HL-60/S4 treated with phorbol 12-myristate 13-acetate at 8.2 ng/mL for 4 days and 3 days (cell line): ENCODE data around the gene KRT86.
"Not testable (repeated sequence)": the region's sequence is repeated elsewhere in the genome, so short reads cannot be mapped to it uniquely, and the experiment has no call there.

Source experiments
- in situ Hi-C: fragments of 300-500 bp; cut with MboI; formaldehyde crosslinking; loops from 2 replicates; pipeline ENCODE4 v1.15.0; 2022; ENCODE audit warnings: low sequenced_read_pairs

The KRT86 gene

DNA sequence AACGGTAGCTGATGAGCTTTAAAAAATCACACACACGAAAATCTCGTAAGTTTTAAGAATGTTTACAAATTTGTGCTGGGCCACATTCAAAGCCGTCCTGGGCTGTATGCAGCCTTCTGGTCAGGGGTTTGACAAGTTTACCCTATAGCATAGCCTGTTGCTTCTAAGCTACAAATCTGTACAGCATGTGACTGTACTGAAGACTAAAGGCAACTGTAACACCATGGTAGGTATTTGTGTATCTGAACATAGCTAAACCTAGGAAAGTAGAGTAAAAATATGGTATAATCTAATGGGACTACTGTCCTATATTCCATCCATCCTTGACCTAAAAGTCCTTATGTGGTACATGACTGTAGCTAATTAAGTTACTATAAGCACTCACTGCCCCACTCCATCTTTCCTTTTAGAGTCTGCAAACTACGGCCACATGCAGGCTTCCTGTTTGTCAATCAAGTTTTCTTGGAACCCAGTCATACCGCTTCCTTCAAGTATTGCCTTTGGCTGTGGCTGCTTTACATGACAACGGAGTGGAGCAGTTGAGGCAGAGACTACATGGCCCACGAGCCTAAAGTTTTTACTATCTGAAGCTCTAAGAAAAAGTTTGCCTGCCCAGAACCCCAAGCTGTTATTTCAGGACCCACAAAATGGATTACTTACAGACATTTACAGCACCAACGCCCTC is 22.9 kb upstream of the KRT86 start:
- in situ Hi-C loops, result no loop called here

DNA sequence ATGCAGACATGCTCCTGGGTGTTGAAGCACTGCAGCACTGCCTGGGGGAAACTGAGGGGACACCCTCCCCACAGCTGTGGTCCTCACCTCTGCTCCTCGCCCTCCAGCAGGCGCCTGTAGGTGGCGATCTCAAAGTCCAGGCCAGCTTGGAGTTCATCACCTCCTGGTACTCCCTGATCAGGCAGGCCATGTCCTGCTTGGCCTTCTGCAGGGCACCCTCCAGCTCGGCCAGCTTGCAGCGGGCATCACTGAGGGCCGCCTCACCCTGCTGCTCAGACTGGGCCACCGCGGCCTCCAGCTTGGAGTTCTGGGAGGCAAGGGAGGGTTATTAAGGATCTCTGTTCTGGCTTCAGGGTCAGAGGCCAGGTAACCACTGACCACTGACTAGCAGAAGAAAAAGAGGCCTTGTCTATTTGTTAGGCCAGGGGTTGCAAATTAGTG is 22.2 kb upstream of the KRT86 start:
- in situ Hi-C loops, result not testable (repeated sequence)

DNA sequence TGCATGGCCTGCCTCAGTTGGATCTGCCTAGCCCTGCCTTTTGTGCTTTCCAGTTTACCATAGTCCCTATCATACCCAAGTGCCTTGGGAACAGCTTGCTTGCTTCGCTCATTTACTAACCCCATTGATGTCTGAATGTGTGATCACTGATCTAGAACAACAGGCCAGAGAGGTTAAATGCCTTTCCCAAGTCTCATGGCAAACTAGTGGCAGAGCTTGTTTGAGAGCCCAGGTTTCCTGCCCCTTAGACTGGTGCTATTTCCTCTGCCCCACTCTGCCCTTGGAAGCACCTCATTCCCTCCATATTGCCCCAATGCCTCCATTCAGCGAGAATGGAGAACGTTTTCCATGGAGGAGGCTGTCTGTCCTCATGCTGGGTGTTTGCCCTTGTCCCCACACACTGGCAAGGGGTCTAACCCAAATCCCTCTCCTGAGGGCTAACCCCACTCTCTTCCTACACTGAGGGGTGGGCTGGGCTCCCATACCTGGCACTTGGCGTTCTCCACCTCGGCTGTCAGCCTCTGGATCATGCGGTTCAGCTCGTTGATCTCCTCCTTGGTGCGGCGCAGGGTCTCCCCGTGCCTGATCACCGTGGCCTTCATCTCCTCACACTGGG is 21.6 kb upstream of the KRT86 start:
- in situ Hi-C loops, result no loop called here

DNA sequence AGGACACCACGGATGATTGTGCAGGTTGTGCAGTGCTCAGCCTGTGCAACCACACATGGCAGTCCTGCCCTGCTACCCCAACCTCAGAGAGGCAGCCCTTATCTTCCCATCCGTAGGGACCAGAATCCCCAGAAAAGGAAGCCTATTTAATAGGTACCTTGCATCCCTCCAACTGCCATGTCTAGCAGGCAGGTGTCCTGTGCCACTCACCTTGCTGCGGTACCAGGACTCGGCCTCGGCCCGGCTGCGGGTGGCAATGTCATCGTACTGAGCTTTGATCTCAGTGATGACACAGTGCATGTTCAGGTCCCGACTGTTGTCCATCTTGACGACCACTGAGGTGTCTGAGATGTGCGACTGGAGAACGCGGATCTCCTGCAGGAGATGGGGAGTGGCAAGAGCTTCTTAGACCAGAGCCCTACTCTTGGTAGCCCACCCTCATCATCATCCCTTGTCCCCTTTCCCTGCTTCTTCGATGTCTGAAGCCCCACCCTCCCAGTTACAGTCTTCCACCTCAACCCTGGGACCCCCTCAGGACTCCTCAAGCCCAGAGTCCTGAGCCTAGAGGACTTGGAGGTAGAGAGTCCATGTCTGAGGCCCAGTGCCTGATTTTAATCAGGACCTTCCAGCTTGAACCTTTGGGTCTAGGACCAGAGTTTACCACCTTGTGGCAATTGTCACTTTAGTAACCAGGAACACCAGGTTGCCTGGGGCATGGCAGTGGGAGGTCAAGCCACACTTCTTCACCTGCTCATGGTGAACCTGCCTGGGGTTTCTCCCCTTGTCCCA is 20.9 kb upstream of the KRT86 start:
- in situ Hi-C loops, result no loop called here

- in situ Hi-C loops, result no loop called here
Measured at GRCh38 chr12:52254180-52254964, 20.1 kb upstream of the KRT86 start.

DNA sequence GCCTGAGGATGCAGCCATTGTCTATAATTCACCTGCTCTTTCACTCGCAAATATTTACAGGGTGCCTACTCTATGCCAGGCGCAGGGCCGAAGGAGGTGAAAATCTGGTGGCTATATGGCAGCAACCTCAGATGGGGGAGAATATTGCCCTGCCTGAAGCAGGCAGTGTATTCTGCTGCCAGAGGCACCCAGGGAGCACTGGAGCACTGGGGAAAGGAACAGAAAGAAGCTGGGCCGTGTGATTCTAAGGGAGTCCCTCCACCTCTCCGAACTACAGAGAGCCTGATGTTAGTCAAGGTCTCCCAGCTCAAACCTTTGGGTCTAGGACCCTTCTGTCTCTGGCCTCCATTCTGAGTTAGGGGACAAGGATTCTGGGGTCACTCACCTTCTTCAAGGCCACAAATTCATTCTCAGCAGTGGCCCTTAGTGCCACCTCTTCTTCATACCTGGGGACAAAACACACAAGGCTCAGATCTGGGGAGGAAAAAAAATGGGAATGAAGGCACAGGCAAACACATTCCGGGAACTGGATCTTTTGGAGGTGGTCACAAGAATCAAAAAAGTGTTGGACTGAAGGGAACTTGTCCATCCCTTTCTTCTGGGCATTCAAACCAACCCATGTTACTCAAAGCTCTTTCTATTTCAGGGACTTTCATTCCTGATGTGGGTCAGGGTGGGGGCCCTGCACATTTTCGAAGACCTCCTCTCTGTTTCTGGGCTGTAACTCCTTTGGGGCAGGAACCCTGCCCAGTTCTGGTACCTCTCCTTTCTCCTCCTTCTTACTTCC is 19.3 kb upstream of the KRT86 start:
- in situ Hi-C loops, result no loop called here

DNA sequence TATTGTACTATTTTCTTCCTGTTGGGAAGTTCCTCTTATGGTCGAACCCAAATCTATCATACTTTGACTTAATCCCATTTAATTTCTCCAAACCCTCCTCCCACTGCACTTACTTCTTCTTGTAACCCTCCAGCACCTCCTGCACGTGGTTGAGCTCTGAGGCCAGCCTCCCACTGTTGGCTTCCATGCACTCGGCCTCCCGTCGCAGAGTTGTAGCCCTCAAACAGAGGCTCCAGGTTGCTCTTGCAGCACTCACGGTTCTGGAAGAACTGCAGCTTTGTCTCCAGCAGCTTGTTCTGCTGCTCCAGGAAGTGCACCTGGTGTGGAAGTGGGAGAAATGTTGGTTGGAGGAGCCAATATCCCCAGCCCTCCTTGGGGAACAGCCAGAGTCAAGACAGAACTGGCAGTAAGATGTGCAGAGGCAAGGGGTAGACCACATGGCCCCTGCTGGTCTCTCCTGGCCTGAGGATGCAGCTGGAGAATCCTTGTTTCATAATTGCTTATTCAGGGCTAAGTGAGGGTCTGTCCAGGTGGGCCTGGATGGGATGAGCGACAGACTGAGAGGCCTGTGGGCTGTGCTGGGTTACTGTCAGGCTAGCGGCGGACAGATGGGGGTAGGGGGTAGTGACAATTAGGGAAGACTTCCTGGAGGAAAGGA is 18.4 kb upstream of the KRT86 start:
- in situ Hi-C loops, result no loop called here

DNA sequence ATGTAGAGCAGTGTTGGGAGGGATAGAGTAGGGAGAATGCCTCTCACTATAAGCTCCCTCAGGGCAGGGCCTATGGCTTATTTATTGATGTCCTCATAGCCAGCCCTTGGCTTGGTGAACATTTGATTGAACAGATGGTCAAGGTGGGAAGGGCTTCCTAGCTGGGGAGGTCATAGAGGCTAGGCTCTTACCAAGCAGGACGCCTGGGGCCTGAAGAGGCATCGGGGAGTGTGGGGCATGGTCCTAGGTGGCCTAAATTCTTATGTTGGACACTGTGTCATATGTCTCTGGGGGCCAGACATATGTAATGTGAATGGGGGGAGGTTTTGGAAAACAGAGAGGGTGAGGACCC is 17.9 kb upstream of the KRT86 start:
- in situ Hi-C loops, result no loop called here

- in situ Hi-C loops, result no loop called here
Measured at GRCh38 chr12:52257074-52257551, 17.3 kb upstream of the KRT86 start.

DNA sequence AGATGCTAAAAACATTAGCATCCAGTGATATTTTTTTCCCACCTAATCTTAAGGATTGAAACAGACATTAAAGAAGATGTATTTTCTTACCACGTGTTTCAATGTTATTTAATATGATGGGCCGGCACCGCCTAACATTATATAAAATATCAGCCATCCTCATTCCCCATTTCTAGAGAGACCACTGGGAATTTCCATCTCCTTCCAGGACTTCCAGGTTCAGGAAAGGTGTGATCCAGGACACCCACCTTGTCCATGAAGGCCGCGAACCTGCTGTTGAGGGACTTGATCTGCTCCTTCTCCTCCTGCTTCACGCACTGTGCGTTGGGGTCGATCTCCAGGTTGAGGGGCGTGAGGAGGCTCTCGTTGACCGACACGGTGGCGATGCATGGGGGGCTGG is 16.5 kb upstream of the KRT86 start:
- in situ Hi-C loops, result not testable (repeated sequence)

DNA sequence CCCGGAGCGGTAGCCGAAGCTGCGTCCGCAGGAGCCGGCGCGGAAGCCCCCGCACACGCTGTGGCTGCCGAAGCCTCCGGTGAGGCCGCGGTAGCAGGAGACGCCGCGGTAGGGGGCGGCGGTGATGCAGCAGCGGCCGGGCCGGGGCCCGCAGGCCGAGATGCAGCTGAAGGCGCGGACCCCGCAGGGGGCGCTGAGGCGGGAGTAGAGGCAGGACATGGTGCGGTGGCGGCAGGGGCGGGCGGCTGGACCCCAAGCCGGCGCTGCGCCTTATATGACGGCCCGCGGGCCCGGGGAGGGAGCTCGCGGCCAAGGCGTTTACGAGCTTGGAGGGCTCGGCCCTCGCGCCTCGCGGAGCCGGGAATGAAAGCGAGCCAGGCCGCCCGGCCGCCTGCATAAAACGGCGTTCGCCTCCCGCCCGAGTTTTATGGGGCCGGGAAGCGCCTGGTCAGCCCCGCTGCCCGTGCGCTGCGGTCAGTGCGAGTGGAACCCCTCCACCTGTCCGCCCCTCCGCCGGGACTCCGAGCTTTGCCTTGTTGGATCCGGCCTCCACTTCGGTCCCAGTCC is 16.0 kb upstream of the KRT86 start:
- in situ Hi-C loops, result no loop called here

- in situ Hi-C loops, result no loop called here
Measured at GRCh38 chr12:52259657-52260243, 14.7 kb upstream of the KRT86 start.

GRCh38 chr12:52260361-52261207 is 13.9 kb upstream of the KRT86 start:
- in situ Hi-C loops, result no loop called here

GRCh38 chr12:52261208-52261484 is 13.3 kb upstream of the KRT86 start:
- in situ Hi-C loops, result no loop called here

- in situ Hi-C loops, result no loop called here
Measured at GRCh38 chr12:52262286-52262685, 12.2 kb upstream of the KRT86 start.

DNA sequence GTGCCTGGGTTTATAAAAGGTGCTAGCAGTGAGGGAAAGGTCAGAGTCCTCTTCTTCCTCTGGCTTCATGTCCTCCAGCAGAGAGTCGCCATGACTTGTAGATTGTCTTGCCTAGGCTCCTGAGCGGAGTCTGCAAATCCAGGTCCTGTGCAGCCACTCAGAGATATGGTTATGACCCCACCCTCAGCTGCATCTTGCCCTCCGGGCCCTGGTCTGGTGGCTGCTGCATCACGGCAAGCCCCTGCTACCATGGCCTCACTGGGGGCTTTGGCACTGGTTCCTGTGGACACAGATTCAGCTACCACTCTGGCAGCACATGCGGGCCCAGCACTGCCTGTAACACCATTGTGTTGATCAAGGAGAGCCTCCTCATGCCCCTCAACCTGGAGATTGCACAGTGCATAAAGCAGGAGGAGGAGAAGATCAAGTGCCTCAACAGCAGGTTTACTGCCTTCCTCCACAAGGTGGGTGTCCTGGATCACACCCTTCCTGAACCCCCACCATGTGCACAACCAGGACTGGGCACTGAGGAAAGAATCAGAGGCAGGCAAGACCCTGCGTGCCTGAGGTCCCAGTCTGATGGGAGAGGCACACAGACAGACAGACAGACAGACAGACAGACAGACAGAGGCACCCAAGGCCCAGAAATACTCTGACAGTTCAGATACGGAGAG is 10.5 kb upstream of the KRT86 start:
- in situ Hi-C loops, result no loop called here

DNA sequence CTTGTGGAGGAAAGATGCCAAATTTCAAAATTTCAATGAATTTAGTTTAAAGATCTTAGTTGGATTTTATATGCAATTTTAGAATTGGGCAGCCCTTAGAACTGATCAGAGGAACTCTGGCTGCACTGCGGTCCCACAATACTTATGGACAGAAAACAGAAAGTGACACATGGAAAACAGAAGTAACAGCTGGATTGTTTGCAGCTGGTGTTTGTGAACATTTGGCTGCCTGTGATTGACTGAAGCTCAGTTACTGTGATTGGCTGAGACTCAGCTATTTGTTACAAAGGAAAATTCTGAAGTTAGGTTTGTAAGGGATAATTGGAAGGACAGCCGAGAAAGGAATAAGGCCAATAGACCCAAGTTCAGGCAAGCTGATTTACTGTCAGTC is 10.0 kb upstream of the KRT86 start:
- in situ Hi-C loops, result no loop called here

- in situ Hi-C loops, result no loop called here
Measured at GRCh38 chr12:52266514-52266913, 7.9 kb upstream of the KRT86 start.
